Measurements from ENCODE around the gene GPR87. TPM values are rescaled to one million over a fixed set of nuclear protein-coding genes. Genes with fewer than 3 reads are reported as not detected.

The GPR87 gene
- polyA plus RNA-seq, 1 donor from 2014 or later, result not detected

GRCh38 chr3:151307131-151307530 lies 9.5 kb downstream of the GPR87 start:
- Mint-ChIP-seq H3K27me3 (peaks cover 8% of the 10 kb centered on the region), H3K4me1 (no peaks in the 10 kb centered on the region), H3K9me3 (no peaks in the 10 kb centered on the region), H3K36me3 (no peaks in the 10 kb centered on the region), H3K4me3 (no peak overlapping the region), H3K27ac (no peak overlapping the region)

GRCh38 chr3:151306168-151306810 lies 10.3 kb downstream of the GPR87 start:
- no peaks in the 10 kb centered on the region for H3K36me3 Mint-ChIP-seq
- no peaks in the 10 kb centered on the region for H3K4me1 Mint-ChIP-seq
- no peaks in the 10 kb centered on the region for H3K9me3 Mint-ChIP-seq
- H3K27me3 Mint-ChIP-seq, result peaks cover 8% of the 10 kb centered on the region
- no peak overlapping the region for H3K4me3 Mint-ChIP-seq
- no peak overlapping the region for H3K27ac Mint-ChIP-seq

- no peaks in the 10 kb centered on the region for H3K9me3 Mint-ChIP-seq
- H3K27ac Mint-ChIP-seq, result no peak overlapping the region
- H3K4me3 Mint-ChIP-seq, result no peak overlapping the region
- H3K36me3 Mint-ChIP-seq, result no peaks in the 10 kb centered on the region
- no peaks in the 10 kb centered on the region for H3K4me1 Mint-ChIP-seq
- H3K27me3 Mint-ChIP-seq, result peaks cover 8% of the 10 kb centered on the region
Observed at GRCh38 chr3:151305775-151306151, 10.9 kb downstream of the GPR87 start.

- no peaks in the 10 kb centered on the region for H3K9me3 Mint-ChIP-seq
- no peaks in the 10 kb centered on the region for H3K36me3 Mint-ChIP-seq
- peaks cover 8% of the 10 kb centered on the region for H3K27me3 Mint-ChIP-seq
- no peak overlapping the region for H3K4me3 Mint-ChIP-seq
- no peak overlapping the region for H3K27ac Mint-ChIP-seq
- no peaks in the 10 kb centered on the region for H3K4me1 Mint-ChIP-seq
Observed at GRCh38 chr3:151305060-151305774, 11.4 kb downstream of the GPR87 start.

- Mint-ChIP-seq H3K36me3 (no peaks in the 10 kb centered on the region), H3K9me3 (no peaks in the 10 kb centered on the region), H3K27ac (no peak overlapping the region), H3K4me1 (no peaks in the 10 kb centered on the region), H3K4me3 (no peak overlapping the region), H3K27me3 (peaks cover 14% of the 10 kb centered on the region)
Observed at GRCh38 chr3:151303751-151304150, 12.9 kb downstream of the GPR87 start.

- no peak overlapping the region for H3K4me3 Mint-ChIP-seq
- H3K27ac Mint-ChIP-seq, result no peak overlapping the region
Observed at GRCh38 chr3:151301787-151302186, 14.8 kb downstream of the GPR87 start.

GRCh38 chr3:151300539-151300938 lies 16.1 kb downstream of the GPR87 start:
- no peak overlapping the region for H3K4me3 Mint-ChIP-seq
- no peaks in the 10 kb centered on the region for H3K4me1 Mint-ChIP-seq
- H3K27me3 Mint-ChIP-seq, result peaks cover 14% of the 10 kb centered on the region
- no peaks in the 10 kb centered on the region for H3K36me3 Mint-ChIP-seq
- peak overlapping the region in 1 of 3 donors; percentile 6 for H3K27ac Mint-ChIP-seq
- H3K9me3 Mint-ChIP-seq, result no peaks in the 10 kb centered on the region

More at GRCh38 chr3:151301787-151302186, 14.8 kb downstream of the GPR87 start:
- Mint-ChIP-seq H3K4me1 (no peaks in the 10 kb centered on the region), H3K36me3 (no peaks in the 10 kb centered on the region), H3K9me3 (no peaks in the 10 kb centered on the region), H3K27me3 (peaks cover 14% of the 10 kb centered on the region)

GRCh38 chr3:151299006-151299405 lies 17.6 kb downstream of the GPR87 start:
- no peaks in the 10 kb centered on the region for H3K36me3 Mint-ChIP-seq
- H3K9me3 Mint-ChIP-seq, result no peaks in the 10 kb centered on the region
- no peak overlapping the region for H3K4me3 Mint-ChIP-seq
- no peak overlapping the region for H3K27ac Mint-ChIP-seq
- peaks cover 11% of the 10 kb centered on the region for H3K27me3 Mint-ChIP-seq
- H3K4me1 Mint-ChIP-seq, result no peaks in the 10 kb centered on the region

GRCh38 chr3:151297429-151297828 lies 19.2 kb downstream of the GPR87 start:
- Mint-ChIP-seq H3K4me1 (no peaks in the 10 kb centered on the region), H3K27ac (no peak overlapping the region), H3K36me3 (no peaks in the 10 kb centered on the region), H3K4me3 (no peak overlapping the region), H3K27me3 (peaks cover 9% of the 10 kb centered on the region), H3K9me3 (no peaks in the 10 kb centered on the region)

- Mint-ChIP-seq H3K36me3 (no peaks in the 10 kb centered on the region), H3K9me3 (no peaks in the 10 kb centered on the region), H3K27ac (no peak overlapping the region), H3K4me3 (no peak overlapping the region), H3K4me1 (no peaks in the 10 kb centered on the region), H3K27me3 (peaks cover 9% of the 10 kb centered on the region)
Observed at GRCh38 chr3:151296226-151296625, 20.4 kb downstream of the GPR87 start.

- Mint-ChIP-seq H3K4me1 (no peaks in the 10 kb centered on the region), H3K36me3 (no peaks in the 10 kb centered on the region), H3K27ac (no peak overlapping the region), H3K4me3 (no peak overlapping the region), H3K27me3 (peaks cover 3% of the 10 kb centered on the region), H3K9me3 (no peaks in the 10 kb centered on the region)
Observed at GRCh38 chr3:151293127-151293526, 23.5 kb downstream of the GPR87 start.

- Mint-ChIP-seq H3K27me3 (peaks cover 3% of the 10 kb centered on the region), H3K4me3 (no peak overlapping the region), H3K9me3 (no peaks in the 10 kb centered on the region), H3K4me1 (no peaks in the 10 kb centered on the region), H3K27ac (no peak overlapping the region), H3K36me3 (no peaks in the 10 kb centered on the region)
Observed at GRCh38 chr3:151290673-151291072, 25.9 kb downstream of the GPR87 start.

GRCh38 chr3:151289445-151289844 lies 27.2 kb downstream of the GPR87 start:
- H3K27me3 Mint-ChIP-seq, result peaks cover 3% of the 10 kb centered on the region
- H3K4me1 Mint-ChIP-seq, result no peaks in the 10 kb centered on the region
- H3K27ac Mint-ChIP-seq, result no peak overlapping the region
- H3K9me3 Mint-ChIP-seq, result no peaks in the 10 kb centered on the region
- no peak overlapping the region for H3K4me3 Mint-ChIP-seq
- no peaks in the 10 kb centered on the region for H3K36me3 Mint-ChIP-seq

- H3K4me1 Mint-ChIP-seq, result peaks cover 0 to 3% (median 0%) of the 10 kb centered on the region in 3 donors
- H3K9me3 Mint-ChIP-seq, result no peaks in the 10 kb centered on the region
- H3K36me3 Mint-ChIP-seq, result no peaks in the 10 kb centered on the region
- H3K4me3 Mint-ChIP-seq, result no peak overlapping the region
- H3K27ac Mint-ChIP-seq, result no peak overlapping the region
- H3K27me3 Mint-ChIP-seq, result no peaks in the 10 kb centered on the region
Observed at GRCh38 chr3:151285940-151286339, 30.7 kb downstream of the GPR87 start.

- Mint-ChIP-seq H3K9me3 (no peaks in the 10 kb centered on the region), H3K27me3 (no peaks in the 10 kb centered on the region), H3K36me3 (no peaks in the 10 kb centered on the region), H3K27ac (no peak overlapping the region), H3K4me3 (no peak overlapping the region), H3K4me1 (peaks cover 7 to 10% (median 8%) of the 10 kb centered on the region in 3 donors)
Observed at GRCh38 chr3:151283907-151284461, 32.6 kb downstream of the GPR87 start.

GRCh38 chr3:151283387-151283786 lies 33.2 kb downstream of the GPR87 start:
- Mint-ChIP-seq H3K9me3 (no peaks in the 10 kb centered on the region), H3K4me1 (peaks cover 13 to 16% (median 14%) of the 10 kb centered on the region in 3 donors), H3K27ac (no peak overlapping the region), H3K36me3 (no peaks in the 10 kb centered on the region), H3K27me3 (no peaks in the 10 kb centered on the region), H3K4me3 (peak overlapping the region in 1 of 4 donors; percentile 39)

Measured in IgD-negative memory B cell (primary cell).